Mesenchymal stem cell (in vitro differentiated cells and primary cell): ENCODE data around the gene OR2V2.

Experiments
- DNase-seq: peaks from one replicate; pipeline ENCODE4 v3.0.0-alpha.2; 2013
- H2AFZ ChIP-seq: one replicate; pipeline ENCODE4 v1.6.1; 2013; ENCODE audit warnings: low read depth, mild to moderate bottlenecking, control low read depth, inconsistent platforms, low read length, moderate library complexity
- H2AK5ac ChIP-seq: 2 replicates; pipeline ENCODE4 v1.6.1; 2013; ENCODE audit warnings: low read length, moderate library complexity, mild to moderate bottlenecking, inconsistent platforms; ENCODE audit not compliant: severe bottlenecking
- H2BK120ac ChIP-seq: one replicate; pipeline ENCODE4 v1.6.1; 2013; ENCODE audit warnings: low read depth, mild to moderate bottlenecking, inconsistent platforms, low read length, moderate library complexity
- H2BK12ac ChIP-seq, 2 experiments: one replicate each; pipeline ENCODE4 v1.6.1; 2013; ENCODE audit warnings: inconsistent platforms in 2 of 2, low read length in 2 of 2, mild to moderate bottlenecking in 2 of 2, moderate library complexity in 2 of 2, control low read depth in 1 of 2
- H2BK15ac ChIP-seq: one replicate; pipeline ENCODE4 v1.6.1; 2013; ENCODE audit warnings: mild to moderate bottlenecking, low read depth, inconsistent platforms; ENCODE audit not compliant: poor library complexity, severe bottlenecking
- H2BK5ac ChIP-seq: 2 replicates; pipeline ENCODE4 v1.6.1; 2013; ENCODE audit warnings: low read depth, mild to moderate bottlenecking, low read length, control low read depth, inconsistent platforms; ENCODE audit not compliant: poor library complexity, severe bottlenecking
- H3K14ac ChIP-seq, 2 experiments: one replicate each; pipeline ENCODE4 v1.6.1; 2013; ENCODE audit warnings: inconsistent platforms in 2 of 2, low read length in 2 of 2, control low read depth in 1 of 2, mild to moderate bottlenecking in 1 of 2, moderate library complexity in 1 of 2
- H3K18ac ChIP-seq, 2 experiments: one replicate each; pipeline ENCODE4 v1.6.1; 2013; ENCODE audit warnings: inconsistent platforms in 2 of 2, low read length in 2 of 2, control low read depth in 1 of 2, low read depth in 1 of 2, mild to moderate bottlenecking in 1 of 2
- H3K23ac ChIP-seq, 2 experiments: one replicate each; pipeline ENCODE4 v1.6.1; 2013; ENCODE audit warnings: inconsistent platforms in 2 of 2, low read length in 2 of 2, mild to moderate bottlenecking in 2 of 2, moderate library complexity in 2 of 2, control low read depth in 1 of 2
- H3K27ac ChIP-seq: 2 replicates; pipeline ENCODE4 v1.5.1; 2013; ENCODE audit warnings: mild to moderate bottlenecking, moderate library complexity, low read length, control low read depth, inconsistent platforms; ENCODE audit not compliant: poor library complexity, severe bottlenecking
- H3K27me3 ChIP-seq, 2 experiments: 2 replicates each; pipeline versions ENCODE4 v1.6.1 to v1.7.0; 2013; ENCODE audit warnings: low read length in 2 of 2, mild to moderate bottlenecking in 2 of 2, moderate library complexity in 2 of 2, control low read depth in 1 of 2, inconsistent platforms in 1 of 2; ENCODE audit not compliant: control insufficient read depth in 1 of 2, insufficient read depth in 1 of 2
- H3K36me3 ChIP-seq, 2 experiments: 2 replicates each; pipeline versions ENCODE4 v1.6.1 to v1.7.0; 2013; ENCODE audit warnings: low read length in 2 of 2, control low read depth in 1 of 2, inconsistent platforms in 1 of 2, low read depth in 1 of 2, mild to moderate bottlenecking in 1 of 2; ENCODE audit not compliant: insufficient read depth in 2 of 2, control insufficient read depth in 1 of 2
- H3K4ac ChIP-seq, 2 experiments: one replicate each; pipeline ENCODE4 v1.6.1; 2013; ENCODE audit warnings: inconsistent platforms in 2 of 2, low read length in 2 of 2, mild to moderate bottlenecking in 2 of 2, moderate library complexity in 2 of 2, control low read depth in 1 of 2, low read depth in 1 of 2
- H3K4me1 ChIP-seq: 2 replicates; pipeline ENCODE4 v1.6.1; 2013; ENCODE audit warnings: low read depth, low read length, control low read depth; ENCODE audit not compliant: control insufficient read depth, insufficient read depth
- H3K4me2 ChIP-seq: 2 replicates; pipeline ENCODE4 v1.6.1; 2013; ENCODE audit warnings: low read length, mild to moderate bottlenecking, inconsistent platforms; ENCODE audit not compliant: poor library complexity, severe bottlenecking
- H3K4me3 ChIP-seq, 2 experiments: 2 replicates each; pipeline versions ENCODE4 v1.5.1 to v1.7.0; 2013; ENCODE audit warnings: low read length in 2 of 2, mild to moderate bottlenecking in 2 of 2, control low read depth in 1 of 2, low read depth in 1 of 2; ENCODE audit not compliant: insufficient read depth in 1 of 2
- H3K79me1 ChIP-seq: replicated peaks from 2 replicates; pipeline ENCODE4 v1.6.1; 2013; ENCODE audit warnings: mild to moderate bottlenecking, control low read depth, low read length, inconsistent platforms; ENCODE audit not compliant: poor library complexity, severe bottlenecking
- H3K9ac ChIP-seq: 2 replicates; pipeline ENCODE4 v1.7.0; 2013; ENCODE audit warnings: mild to moderate bottlenecking, low read length, moderate library complexity
- H3K9me3 ChIP-seq: 2 replicates; pipeline ENCODE4 v1.7.0; 2013; ENCODE audit warnings: mild to moderate bottlenecking, low read length; ENCODE audit not compliant: control insufficient read depth
- H4K8ac ChIP-seq: one replicate; pipeline ENCODE4 v1.6.1; 2013; ENCODE audit warnings: inconsistent platforms, mild to moderate bottlenecking, low read length, moderate library complexity
- H4K91ac ChIP-seq: one replicate; pipeline ENCODE4 v1.6.1; 2013; ENCODE audit warnings: mild to moderate bottlenecking, low read length, inconsistent platforms
- WGBS: methylation state at CpG from one replicate; pipeline ENCODE4 v1.1.7; 2013; ENCODE audit warnings: mixed read lengths; 5-methylcytosine and 5-hydroxymethylcytosine counted together

OR2V2 gene

GRCh38 chr5:181124526-181124925 is 22.9 kb upstream of the OR2V2 start:
- no peak overlapping the region for H3K4me3 ChIP-seq
- no peak overlapping the region for H4K91ac ChIP-seq
- no peaks in the 10 kb centered on the region for H3K79me1 ChIP-seq
- peaks cover 5% of the 10 kb centered on the region for H3K4me1 ChIP-seq
- DNase-seq = no peak
- no peak overlapping the region for H4K8ac ChIP-seq
- no peak overlapping the region for H3K4me2 ChIP-seq
- no peaks in the 10 kb centered on the region for H3K9me3 ChIP-seq
- H2AK5ac ChIP-seq = no peak overlapping the region
- H3K14ac ChIP-seq = no peak overlapping the region
- WGBS = 44% methylated on average over 3 of the region's 3 CpGs
- no peak overlapping the region for H3K9ac ChIP-seq
- no peak overlapping the region for H2AFZ ChIP-seq
- H3K27ac ChIP-seq = no peak overlapping the region
- H2BK120ac ChIP-seq = no peak overlapping the region
- peaks cover 30% of the 10 kb centered on the region in 2 experiments for H3K27me3 ChIP-seq
- H2BK5ac ChIP-seq = no peak overlapping the region
- H2BK12ac ChIP-seq = no peak overlapping the region
- H3K4ac ChIP-seq = no peak overlapping the region
- no peak overlapping the region for H3K23ac ChIP-seq
- H3K18ac ChIP-seq = no peak overlapping the region
- peaks cover 0 to 4% of the 10 kb centered on the region in 2 experiments for H3K36me3 ChIP-seq
- no peak overlapping the region for H2BK15ac ChIP-seq

GRCh38 chr5:181126841-181127240 is 20.5 kb upstream of the OR2V2 start:
- no peak overlapping the region for H2AK5ac ChIP-seq
- H3K4me2 ChIP-seq = no peak overlapping the region
- H3K27ac ChIP-seq = no peak overlapping the region
- H3K18ac ChIP-seq = no peak overlapping the region
- no peak overlapping the region for H4K8ac ChIP-seq
- DNase-seq = no peak
- H3K23ac ChIP-seq = no peak overlapping the region
- H3K4ac ChIP-seq = no peak overlapping the region
- H3K9me3 ChIP-seq = no peaks in the 10 kb centered on the region
- H2BK120ac ChIP-seq = no peak overlapping the region
- WGBS = 82% methylated on average over 18 of the region's 18 CpGs
- H4K91ac ChIP-seq = no peak overlapping the region
- no peak overlapping the region for H2AFZ ChIP-seq
- peaks cover 2% of the 10 kb centered on the region for H3K4me1 ChIP-seq
- H3K14ac ChIP-seq = no peak overlapping the region
- H3K79me1 ChIP-seq = no peaks in the 10 kb centered on the region
- H3K27me3 ChIP-seq = peaks cover 41% of the 10 kb centered on the region in 2 experiments
- H2BK15ac ChIP-seq = no peak overlapping the region
- H2BK5ac ChIP-seq = no peak overlapping the region
- no peak overlapping the region for H3K4me3 ChIP-seq
- H3K36me3 ChIP-seq = peaks cover 0 to 4% of the 10 kb centered on the region in 2 experiments
- no peak overlapping the region for H2BK12ac ChIP-seq
- no peak overlapping the region for H3K9ac ChIP-seq

- Histone ChIP-seq H3K4me1 (peaks cover 1% of the 10 kb centered on the region), H2AK5ac (no peak overlapping the region), H3K4me2 (no peak overlapping the region), H3K9me3 (no peaks in the 10 kb centered on the region), H2BK15ac (no peak overlapping the region), H2BK120ac (no peak overlapping the region), H4K91ac (no peak overlapping the region), H3K23ac (no peak overlapping the region), H2AFZ (no peak overlapping the region), H2BK5ac (no peak overlapping the region), H3K79me1 (no peaks in the 10 kb centered on the region), H3K27me3 (peaks cover 41% of the 10 kb centered on the region in 2 experiments), H3K36me3 (peaks cover 0 to 4% of the 10 kb centered on the region in 2 experiments), H3K14ac (no peak overlapping the region), H3K18ac (no peak overlapping the region), H3K4me3 (no peak overlapping the region), H3K9ac (no peak overlapping the region), H3K4ac (no peak overlapping the region), H3K27ac (no peak overlapping the region), H2BK12ac (no peak overlapping the region), H4K8ac (no peak overlapping the region)
- WGBS = 82% methylated on average over 10 of the region's 10 CpGs
- DNase-seq = no peak
Measured at GRCh38 chr5:181127456-181127855, 19.9 kb upstream of the OR2V2 start.

GRCh38 chr5:181127907-181128626 is 19.3 kb upstream of the OR2V2 start:
- DNase-seq = no peak
- Histone ChIP-seq H3K4me3 (no peak overlapping the region), H3K14ac (no peak overlapping the region), H4K91ac (no peak overlapping the region), H2AK5ac (no peak overlapping the region), H3K4me1 (peaks cover 4% of the 10 kb centered on the region), H2AFZ (no peak overlapping the region), H4K8ac (no peak overlapping the region), H2BK120ac (no peak overlapping the region), H3K79me1 (no peaks in the 10 kb centered on the region), H3K27ac (no peak overlapping the region), H2BK15ac (no peak overlapping the region), H3K4ac (no peak overlapping the region), H3K18ac (no peak overlapping the region), H3K4me2 (no peak overlapping the region), H3K9ac (no peak overlapping the region), H3K9me3 (no peaks in the 10 kb centered on the region), H2BK12ac (no peak overlapping the region), H2BK5ac (no peak overlapping the region), H3K27me3 (peaks cover 41% of the 10 kb centered on the region in 2 experiments), H3K23ac (no peak overlapping the region), H3K36me3 (peaks cover 0 to 4% of the 10 kb centered on the region in 2 experiments)
- 63% methylated on average over 15 of the region's 15 CpGs for WGBS
